Mesenchymal stem cell (in vitro differentiated cells and primary cell): Measurements from ENCODE around the gene IGSF22.
A peak's percentile ranks its signal among the peaks of the same experiment; 100 is the strongest.

Source experiments
- DNase-seq: peaks from one replicate; pipeline ENCODE4 v3.0.0-alpha.2; 2013
- H2AFZ ChIP-seq: one replicate; pipeline ENCODE4 v1.6.1; 2013; ENCODE audit warnings: low read depth, mild to moderate bottlenecking, control low read depth, inconsistent platforms, low read length, moderate library complexity
- H2AK5ac ChIP-seq: 2 replicates; pipeline ENCODE4 v1.6.1; 2013; ENCODE audit warnings: low read length, moderate library complexity, mild to moderate bottlenecking, inconsistent platforms; ENCODE audit not compliant: severe bottlenecking
- H2BK120ac ChIP-seq: one replicate; pipeline ENCODE4 v1.6.1; 2013; ENCODE audit warnings: low read depth, mild to moderate bottlenecking, inconsistent platforms, low read length, moderate library complexity
- H2BK12ac ChIP-seq, 2 experiments: one replicate each; pipeline ENCODE4 v1.6.1; 2013; ENCODE audit warnings: inconsistent platforms in 2 of 2, low read length in 2 of 2, mild to moderate bottlenecking in 2 of 2, moderate library complexity in 2 of 2, control low read depth in 1 of 2
- H2BK15ac ChIP-seq: one replicate; pipeline ENCODE4 v1.6.1; 2013; ENCODE audit warnings: mild to moderate bottlenecking, low read depth, inconsistent platforms; ENCODE audit not compliant: poor library complexity, severe bottlenecking
- H2BK5ac ChIP-seq: 2 replicates; pipeline ENCODE4 v1.6.1; 2013; ENCODE audit warnings: low read depth, mild to moderate bottlenecking, low read length, control low read depth, inconsistent platforms; ENCODE audit not compliant: poor library complexity, severe bottlenecking
- H3K14ac ChIP-seq, 2 experiments: one replicate each; pipeline ENCODE4 v1.6.1; 2013; ENCODE audit warnings: inconsistent platforms in 2 of 2, low read length in 2 of 2, control low read depth in 1 of 2, mild to moderate bottlenecking in 1 of 2, moderate library complexity in 1 of 2
- H3K18ac ChIP-seq, 2 experiments: one replicate each; pipeline ENCODE4 v1.6.1; 2013; ENCODE audit warnings: inconsistent platforms in 2 of 2, low read length in 2 of 2, control low read depth in 1 of 2, low read depth in 1 of 2, mild to moderate bottlenecking in 1 of 2
- H3K23ac ChIP-seq, 2 experiments: one replicate each; pipeline ENCODE4 v1.6.1; 2013; ENCODE audit warnings: inconsistent platforms in 2 of 2, low read length in 2 of 2, mild to moderate bottlenecking in 2 of 2, moderate library complexity in 2 of 2, control low read depth in 1 of 2
- H3K27ac ChIP-seq: 2 replicates; pipeline ENCODE4 v1.5.1; 2013; ENCODE audit warnings: mild to moderate bottlenecking, moderate library complexity, low read length, control low read depth, inconsistent platforms; ENCODE audit not compliant: poor library complexity, severe bottlenecking
- H3K27me3 ChIP-seq, 2 experiments: 2 replicates each; pipeline versions ENCODE4 v1.6.1 to v1.7.0; 2013; ENCODE audit warnings: low read length in 2 of 2, mild to moderate bottlenecking in 2 of 2, moderate library complexity in 2 of 2, control low read depth in 1 of 2, inconsistent platforms in 1 of 2; ENCODE audit not compliant: control insufficient read depth in 1 of 2, insufficient read depth in 1 of 2
- H3K36me3 ChIP-seq, 2 experiments: 2 replicates each; pipeline versions ENCODE4 v1.6.1 to v1.7.0; 2013; ENCODE audit warnings: low read length in 2 of 2, control low read depth in 1 of 2, inconsistent platforms in 1 of 2, low read depth in 1 of 2, mild to moderate bottlenecking in 1 of 2; ENCODE audit not compliant: insufficient read depth in 2 of 2, control insufficient read depth in 1 of 2
- H3K4ac ChIP-seq, 2 experiments: one replicate each; pipeline ENCODE4 v1.6.1; 2013; ENCODE audit warnings: inconsistent platforms in 2 of 2, low read length in 2 of 2, mild to moderate bottlenecking in 2 of 2, moderate library complexity in 2 of 2, control low read depth in 1 of 2, low read depth in 1 of 2
- H3K4me1 ChIP-seq: 2 replicates; pipeline ENCODE4 v1.6.1; 2013; ENCODE audit warnings: low read depth, low read length, control low read depth; ENCODE audit not compliant: control insufficient read depth, insufficient read depth
- H3K4me2 ChIP-seq: 2 replicates; pipeline ENCODE4 v1.6.1; 2013; ENCODE audit warnings: low read length, mild to moderate bottlenecking, inconsistent platforms; ENCODE audit not compliant: poor library complexity, severe bottlenecking
- H3K4me3 ChIP-seq, 2 experiments: 2 replicates each; pipeline versions ENCODE4 v1.5.1 to v1.7.0; 2013; ENCODE audit warnings: low read length in 2 of 2, mild to moderate bottlenecking in 2 of 2, control low read depth in 1 of 2, low read depth in 1 of 2; ENCODE audit not compliant: insufficient read depth in 1 of 2
- H3K79me1 ChIP-seq: replicated peaks from 2 replicates; pipeline ENCODE4 v1.6.1; 2013; ENCODE audit warnings: mild to moderate bottlenecking, control low read depth, low read length, inconsistent platforms; ENCODE audit not compliant: poor library complexity, severe bottlenecking
- H3K9ac ChIP-seq: 2 replicates; pipeline ENCODE4 v1.7.0; 2013; ENCODE audit warnings: mild to moderate bottlenecking, low read length, moderate library complexity
- H3K9me3 ChIP-seq: 2 replicates; pipeline ENCODE4 v1.7.0; 2013; ENCODE audit warnings: mild to moderate bottlenecking, low read length; ENCODE audit not compliant: control insufficient read depth
- H4K8ac ChIP-seq: one replicate; pipeline ENCODE4 v1.6.1; 2013; ENCODE audit warnings: inconsistent platforms, mild to moderate bottlenecking, low read length, moderate library complexity
- H4K91ac ChIP-seq: one replicate; pipeline ENCODE4 v1.6.1; 2013; ENCODE audit warnings: mild to moderate bottlenecking, low read length, inconsistent platforms
- WGBS: methylation state at CpG from one replicate; pipeline ENCODE4 v1.1.7; 2013; ENCODE audit warnings: mixed read lengths; 5-methylcytosine and 5-hydroxymethylcytosine counted together

The IGSF22 gene

GRCh38 chr11:18715476-18715875 lies 10.5 kb downstream of the IGSF22 start:
- DNase-seq, result no peak
- no peak overlapping the region for H3K4ac ChIP-seq
- no peak overlapping the region for H4K8ac ChIP-seq
- 85% methylated on average over 7 of the region's 7 CpGs for WGBS
- no peaks in the 10 kb centered on the region for H3K4me1 ChIP-seq
- no peak overlapping the region for H3K18ac ChIP-seq
- no peak overlapping the region for H4K91ac ChIP-seq
- no peaks in the 10 kb centered on the region for H3K79me1 ChIP-seq
- peaks cover 29 to 37% of the 10 kb centered on the region in 2 experiments for H3K27me3 ChIP-seq
- H2AK5ac ChIP-seq, result no peak overlapping the region
- no peaks in the 10 kb centered on the region for H3K9me3 ChIP-seq
- no peak overlapping the region for H3K14ac ChIP-seq
- H2BK12ac ChIP-seq, result no peak overlapping the region
- H3K4me2 ChIP-seq, result no peak overlapping the region
- no peak overlapping the region for H3K9ac ChIP-seq
- no peak overlapping the region for H2BK15ac ChIP-seq
- no peak overlapping the region for H3K4me3 ChIP-seq
- H3K23ac ChIP-seq, result no peak overlapping the region
- H2BK120ac ChIP-seq, result no peak overlapping the region
- no peak overlapping the region for H2AFZ ChIP-seq
- H3K36me3 ChIP-seq, result no peaks in the 10 kb centered on the region
- no peak overlapping the region for H2BK5ac ChIP-seq
- no peak overlapping the region for H3K27ac ChIP-seq

- no peak for DNase-seq
- Histone ChIP-seq H2BK120ac (no peak overlapping the region), H4K8ac (no peak overlapping the region), H3K79me1 (no peaks in the 10 kb centered on the region), H3K27me3 (peaks cover 39 to 44% of the 10 kb centered on the region in 2 experiments), H3K4me2 (no peak overlapping the region), H2BK5ac (no peak overlapping the region), H3K4me1 (no peaks in the 10 kb centered on the region), H4K91ac (no peak overlapping the region), H3K18ac (no peak overlapping the region), H3K27ac (no peak overlapping the region), H2AK5ac (no peak overlapping the region), H2AFZ (no peak overlapping the region), H2BK15ac (no peak overlapping the region), H2BK12ac (no peak overlapping the region), H3K23ac (peak overlapping the region in 1 of 2 experiments; percentile 42), H3K4me3 (no peak overlapping the region), H3K36me3 (no peaks in the 10 kb centered on the region), H3K4ac (no peak overlapping the region), H3K9ac (no peak overlapping the region), H3K14ac (peak overlapping the region in 1 of 2 experiments; percentile 26), H3K9me3 (no peaks in the 10 kb centered on the region)
- 84% methylated on average over 10 of the region's 10 CpGs for WGBS
Measured at GRCh38 chr11:18714443-18714780, 11.6 kb downstream of the IGSF22 start.

- Histone ChIP-seq H4K91ac (no peak overlapping the region), H2BK12ac (no peak overlapping the region), H3K27me3 (peaks cover 44 to 47% of the 10 kb centered on the region in 2 experiments), H3K4me1 (no peaks in the 10 kb centered on the region), H3K9ac (no peak overlapping the region), H2BK120ac (no peak overlapping the region), H3K27ac (no peak overlapping the region), H2BK5ac (no peak overlapping the region), H3K4ac (no peak overlapping the region), H2BK15ac (no peak overlapping the region), H3K4me2 (no peak overlapping the region), H2AFZ (no peak overlapping the region), H3K18ac (no peak overlapping the region), H3K14ac (peak overlapping the region in 1 of 2 experiments; percentile 26), H3K9me3 (no peaks in the 10 kb centered on the region), H2AK5ac (no peak overlapping the region), H3K4me3 (no peak overlapping the region), H3K79me1 (no peaks in the 10 kb centered on the region), H3K36me3 (no peaks in the 10 kb centered on the region), H4K8ac (no peak overlapping the region), H3K23ac (no peak overlapping the region)
- WGBS, result 91% methylated on average over 26 of the region's 26 CpGs
- no peak for DNase-seq
Measured at GRCh38 chr11:18713646-18714442, 12.1 kb downstream of the IGSF22 start.

GRCh38 chr11:18710545-18710944 lies 15.4 kb downstream of the IGSF22 start:
- Histone ChIP-seq H3K4me3 (no peak overlapping the region), H3K36me3 (no peaks in the 10 kb centered on the region)

More at GRCh38 chr11:18710545-18710944, 15.4 kb downstream of the IGSF22 start:
- Histone ChIP-seq H2BK15ac (no peak overlapping the region), H4K8ac (no peak overlapping the region), H3K23ac (no peak overlapping the region), H3K4ac (no peak overlapping the region), H3K18ac (no peak overlapping the region), H2AFZ (no peak overlapping the region), H3K14ac (no peak overlapping the region), H2BK5ac (no peak overlapping the region), H2BK12ac (no peak overlapping the region), H3K27me3 (peaks cover 46 to 59% of the 10 kb centered on the region in 2 experiments), H2BK120ac (no peak overlapping the region), H3K79me1 (no peaks in the 10 kb centered on the region), H3K9me3 (no peaks in the 10 kb centered on the region), H3K27ac (no peak overlapping the region), H2AK5ac (no peak overlapping the region), H4K91ac (no peak overlapping the region), H3K4me1 (no peaks in the 10 kb centered on the region), H3K4me2 (no peak overlapping the region), H3K9ac (no peak overlapping the region)
- no peak for DNase-seq
- WGBS, result 73% methylated on average over 5 of the region's 5 CpGs
